SK-N-SH (cell line): ENCODE measurements around the gene OR9A2. TPM values are rescaled to one million over a fixed set of nuclear protein-coding genes. Genes with fewer than 3 reads are reported as not detected.

Experiments
- CTCF ChIA-PET: fragments of 300-600, 350-600 bp; formaldehyde crosslinking; extraction: SDS; loops from one replicate; lab custom pipeline; 2021; lab: Yijun Ruan, JAX
- POLR2A ChIA-PET: fragments of 350-600 bp; sonication (Branson Sonifier 250); formaldehyde crosslinking; extraction: SDS; loops from one replicate; lab custom pipeline; 2020; ENCODE audit warnings: antibody characterized with exemption, inconsistent platforms; lab: Yijun Ruan, JAX
- DNase-seq: peaks from one replicate; pipeline ENCODE4 v3.0.0; 2012
- H2AFZ ChIP-seq: fragments of 200-600 bp; sonication (generic); 2 replicates; pipeline ENCODE4 v1.8.1; 2016; ENCODE audit warnings: antibody characterized with exemption, mild to moderate bottlenecking, low read depth
- H3F3A ChIP-seq: fragments of 200-600 bp; sonication (generic); replicated peaks from 2 replicates; pipeline ENCODE3; 2016; ENCODE audit warnings: antibody characterized with exemption, mild to moderate bottlenecking; ENCODE audit not compliant: insufficient read depth
- H3K27ac ChIP-seq, 2 experiments: fragments of 200-500 bp in 1 of 2; fragments of 200-600 bp in 1 of 2; sonication (Bioruptor generic) in 1 of 2; sonication (generic), shearing (Covaris generic) in 1 of 2; 2 replicates each; pipeline versions ENCODE4 v1.5.1 to v1.6.1; 2014 to 2016; ENCODE audit warnings: low read depth in 2 of 2, inconsistent platforms in 1 of 2, low read length in 1 of 2, mild to moderate bottlenecking in 1 of 2, mixed read lengths in 1 of 2
- H3K27me3 ChIP-seq: fragments of 200-600 bp; sonication (generic), shearing (Covaris generic); 2 replicates; pipeline ENCODE4 v1.6.1; 2016; ENCODE audit warnings: mixed run types; ENCODE audit not compliant: insufficient read depth
- H3K36me3 ChIP-seq, 2 experiments: fragments of 200-500 bp in 1 of 2; fragments of 200-600 bp in 1 of 2; sonication (Bioruptor generic) in 1 of 2; sonication (generic) in 1 of 2; replicated peaks in 1 of 2; 2 replicates each; pipeline versions ENCODE3 to v1.5.1; 2014 to 2016; ENCODE audit warnings: low read length in 1 of 2, mild to moderate bottlenecking in 1 of 2; ENCODE audit not compliant: insufficient read depth in 2 of 2, control insufficient read depth in 1 of 2
- H3K4me1 ChIP-seq, 2 experiments: fragments of 200-500 bp in 1 of 2; fragments of 200-600 bp in 1 of 2; sonication (Bioruptor generic) in 1 of 2; sonication (generic), shearing (Covaris generic) in 1 of 2; 2 replicates each; pipeline versions ENCODE4 v1.5.1 to v1.6.1; 2014 to 2016; ENCODE audit warnings: low read depth in 1 of 2, low read length in 1 of 2, mixed run types in 1 of 2; ENCODE audit not compliant: insufficient read depth in 2 of 2, control insufficient read depth in 1 of 2
- H3K4me2 ChIP-seq: fragments of 200-600 bp; sonication (generic), shearing (Covaris generic); 2 replicates; pipeline ENCODE4 v1.6.1; 2017; ENCODE audit warnings: mixed run types
- H3K4me3 ChIP-seq, 2 experiments: fragments of 200-500 bp in 1 of 2; fragments of 200-600 bp in 1 of 2; sonication (Bioruptor generic) in 1 of 2; sonication (generic), shearing (Covaris generic) in 1 of 2; 2 replicates each; pipeline versions ENCODE4 v1.5.1 to v1.8.1; 2014 to 2016; ENCODE audit warnings: low read depth in 2 of 2, inconsistent platforms in 1 of 2, low read length in 1 of 2, mild to moderate bottlenecking in 1 of 2, mixed read lengths in 1 of 2, moderate library complexity in 1 of 2
- H3K79me2 ChIP-seq: fragments of 200-600 bp; sonication (generic); 2 replicates; pipeline ENCODE4 v1.8.1; 2017; ENCODE audit warnings: mild to moderate bottlenecking; ENCODE audit not compliant: insufficient read depth
- H3K9ac ChIP-seq: fragments of 200-600 bp; sonication (generic); 2 replicates; pipeline ENCODE4 v1.6.1; 2017; ENCODE audit warnings: mixed run types
- H3K9me2 ChIP-seq: fragments of 200-600 bp; sonication (generic); 2 replicates; pipeline ENCODE4 v1.6.1; 2017; ENCODE audit warnings: mixed run types
- H3K9me3 ChIP-seq: fragments of 200-600 bp; sonication (generic); 2 replicates; pipeline ENCODE4 v1.6.1; 2017; ENCODE audit warnings: mixed run types, mild to moderate bottlenecking, moderate library complexity
- H4K20me1 ChIP-seq: fragments of 200-600 bp; sonication (generic); 2 replicates; pipeline ENCODE4 v1.6.1; 2017; ENCODE audit warnings: mild to moderate bottlenecking, mixed run types; ENCODE audit not compliant: insufficient read depth
- EP300 ChIP-seq, 2 experiments: IDR thresholded peaks; 2 replicates each; pipeline versions ENCODE4 v1.4.0 to v1.6.1; 2012; ENCODE audit warnings: borderline replicate concordance in 1 of 2, low read depth in 1 of 2, low read length in 1 of 2
- EZH2phosphoT487 ChIP-seq: fragments of 200-600 bp; sonication (generic); IDR thresholded peaks from 2 replicates; pipeline ENCODE4 v1.6.1; 2017; ENCODE audit warnings: low read depth, mixed run types, mild to moderate bottlenecking, antibody characterized with exemption, moderate library complexity, borderline replicate concordance
- FOXJ3 ChIP-seq: sonication (generic); formaldehyde crosslinking; IDR thresholded peaks from 2 replicates; pipeline ENCODE4 v1.5.1; 2020; ENCODE audit warnings: mild to moderate bottlenecking, missing genetic modification reagents
- GATA2 ChIP-seq: sonication (generic); formaldehyde crosslinking; IDR thresholded peaks from 2 replicates; pipeline ENCODE4 v1.5.0; 2020; ENCODE audit warnings: mild to moderate bottlenecking, missing genetic modification reagents
- JUND ChIP-seq: IDR thresholded peaks from 2 replicates; pipeline ENCODE4 v1.4.0; 2012
- MEF2A ChIP-seq: IDR thresholded peaks from 2 replicates; pipeline ENCODE4 v1.4.0; 2012; ENCODE audit warnings: low read depth, borderline replicate concordance
- MXI1 ChIP-seq: IDR thresholded peaks from 2 replicates; pipeline ENCODE4 v1.6.1; 2012; ENCODE audit warnings: mild to moderate bottlenecking, low read depth, low read length, improper control_type of control experiment
- POLR2AphosphoS5 ChIP-seq: IDR thresholded peaks from 2 replicates; pipeline ENCODE4 v1.6.1; 2012; ENCODE audit warnings: low read depth, low read length
- RCOR1 ChIP-seq: fragments of 150-350 bp; IDR thresholded peaks from 2 replicates; pipeline ENCODE4 v1.6.1; 2017; ENCODE audit warnings: antibody characterized with exemption, low read length
- SIN3A ChIP-seq: IDR thresholded peaks from 2 replicates; pipeline ENCODE4 v1.6.1; 2012; ENCODE audit warnings: low read depth, mild to moderate bottlenecking, low read length, moderate library complexity, borderline replicate concordance
- SMC3 ChIP-seq: IDR thresholded peaks from 2 replicates; pipeline ENCODE4 v1.6.1; 2012; ENCODE audit warnings: low read depth, low read length, improper control_type of control experiment
- TEAD4 ChIP-seq: IDR thresholded peaks from 2 replicates; pipeline ENCODE4 v1.4.0; 2012; ENCODE audit warnings: mild to moderate bottlenecking, borderline replicate concordance; ENCODE audit not compliant: insufficient read depth
- USF1 ChIP-seq: IDR thresholded peaks from 2 replicates; pipeline ENCODE4 v1.4.0; 2012; ENCODE audit warnings: low read depth, borderline replicate concordance
- USF2 ChIP-seq: fragments of 150-350 bp; IDR thresholded peaks from 2 replicates; pipeline ENCODE4 v1.6.1; 2017; ENCODE audit warnings: antibody characterized with exemption, low read length, low read depth, borderline replicate concordance
- ZBTB33 ChIP-seq: IDR thresholded peaks from 2 replicates; pipeline ENCODE4 v1.4.0; 2012; ENCODE audit warnings: low read depth, borderline replicate concordance
- WGBS: methylation state at CpG from one replicate; pipeline ENCODE4 v1.1.6; 2017; ENCODE audit warnings: low lambda C conversion rate; 5-methylcytosine and 5-hydroxymethylcytosine counted together
- polyA plus RNA-seq, 3 experiments: library from polyadenylated mRNA; depleted of rRNA; stranded (reverse); fragments of >200 nt; gene quantifications; 2 replicates each; pipeline ENCODE4 v1.2.3, GENCODE V29; 2012

OR9A2 gene
- polyA plus RNA-seq, 1 of the 3 experiments (the other 2 are of a cell fraction): not detected

GRCh38 chr7:143069912-143070500 lies 43.1 kb upstream of the OR9A2 start:
- no peaks in the 10 kb centered on the region for H3K9me3 ChIP-seq
- no peak overlapping the region for H3K9ac ChIP-seq
- 12% methylated on average over 6 of the region's 6 CpGs for WGBS
- H2AFZ ChIP-seq: no peak overlapping the region
- POLR2A ChIA-PET: no interaction called here
- DNase-seq: no peak
- no peaks in the 10 kb centered on the region for H3K36me3 ChIP-seq
- H3K4me1 ChIP-seq: no peaks in the 10 kb centered on the region
- H3K4me2 ChIP-seq: no peak overlapping the region
- peaks cover 8% of the 10 kb centered on the region; the same call in 1 of the 2 replicates for H3K27me3 ChIP-seq
- no peak for TF ChIP-seq USF1
- TF ChIP-seq RCOR1: no peak
- no peak for TF ChIP-seq POLR2AphosphoS5
- no peak for TF ChIP-seq SMC3
- no peak for TF ChIP-seq ZBTB33
- no peak for TF ChIP-seq JUND
- TF ChIP-seq SIN3A: no peak
- no peak for TF ChIP-seq USF2
- TF ChIP-seq MEF2A: no peak
- no peak for TF ChIP-seq MXI1
- no peak for TF ChIP-seq EZH2phosphoT487
- TF ChIP-seq TEAD4: no peak
- TF ChIP-seq EP300 (IDR thresholded peaks at IDR 0.05; ENCODE audit: borderline replicate concordance in 1 of 2, low read depth in 1 of 2, low read length in 1 of 2): no peak
- no peak for TF ChIP-seq FOXJ3 (CRISPR knock-in tag)
- no peak for TF ChIP-seq GATA2
- H3K9me2 ChIP-seq: no peaks in the 10 kb centered on the region
- CTCF ChIA-PET: interaction anchor here (1.1 kb wide), 1 partner anchor 204 kb away, joined by 4 read pairs; no protein-coding TSS in a partner anchor
- no peaks in the 10 kb centered on the region for H4K20me1 ChIP-seq
- no peak overlapping the region for H3K27ac ChIP-seq
- no peaks in the 10 kb centered on the region for H3K79me2 ChIP-seq
- no peak overlapping the region for H3K4me3 ChIP-seq
- no peaks in the 10 kb centered on the region for H3F3A ChIP-seq
